DND-41 (cell line): Measurements from ENCODE around the gene USP9X.
"Not testable (repeated sequence)": the region's sequence is repeated elsewhere in the genome, so short reads cannot be mapped to it uniquely, and the experiment has no call there.

ENCODE experiments used
- ATAC-seq: fragments of 200-7000 bp; cut with Tn5 transposase; 3 replicates; pipeline ENCODE4 v1.9.1; 2021; ENCODE audit warnings: low read depth; ENCODE audit not compliant: insufficient read depth
- DNase-seq: peaks from one replicate; pipeline ENCODE4 v3.0.0-alpha.2; 2020
- H2AFZ ChIP-seq: 2 replicates; pipeline ENCODE4 v1.6.0; 2012; ENCODE audit warnings: low read depth, low read length
- H3K27ac ChIP-seq: 2 replicates; pipeline ENCODE4 v1.5.1; 2012; ENCODE audit warnings: low read length, inconsistent platforms
- H3K27me3 ChIP-seq: fragments of 200-600 bp; sonication (generic); 2 replicates; pipeline ENCODE4 v1.6.0; 2012; ENCODE audit warnings: low read length, mild to moderate bottlenecking, inconsistent platforms; ENCODE audit not compliant: insufficient read depth, poor library complexity
- H3K36me3 ChIP-seq: 2 replicates; pipeline ENCODE4 v1.5.1; 2012; ENCODE audit warnings: low read length, inconsistent platforms; ENCODE audit not compliant: insufficient read depth
- H3K4me1 ChIP-seq: 2 replicates; pipeline ENCODE4 v1.5.1; 2012; ENCODE audit warnings: mild to moderate bottlenecking, low read length; ENCODE audit not compliant: insufficient read depth
- H3K4me2 ChIP-seq: 2 replicates; pipeline ENCODE4 v1.6.0; 2012; ENCODE audit warnings: mild to moderate bottlenecking, moderate library complexity, low read length, inconsistent platforms; ENCODE audit not compliant: insufficient read depth
- H3K4me3 ChIP-seq, 2 experiments: fragments of 200-600 bp in 1 of 2; shearing (Covaris generic) in 1 of 2; 2 replicates each; pipeline ENCODE4 v1.5.1; 2012 to 2016; ENCODE audit warnings: inconsistent platforms in 2 of 2, low read length in 2 of 2, mild to moderate bottlenecking in 2 of 2, low read depth in 1 of 2, moderate library complexity in 1 of 2
- H3K79me2 ChIP-seq: 2 replicates; pipeline ENCODE4 v1.6.0; 2012; ENCODE audit warnings: low read length, inconsistent platforms; ENCODE audit not compliant: insufficient read depth
- H3K9ac ChIP-seq: 2 replicates; pipeline ENCODE4 v1.6.0; 2012; ENCODE audit warnings: low read depth, mild to moderate bottlenecking, inconsistent platforms, low read length, moderate library complexity
- H3K9me3 ChIP-seq: 2 replicates; pipeline ENCODE4 v1.5.1; 2012; ENCODE audit warnings: low read length, moderate library complexity, mild to moderate bottlenecking, inconsistent platforms; ENCODE audit not compliant: insufficient read depth, severe bottlenecking
- H4K20me1 ChIP-seq: 2 replicates; pipeline ENCODE4 v1.6.0; 2012; ENCODE audit warnings: low read length; ENCODE audit not compliant: insufficient read depth
- EZH2 ChIP-seq: IDR thresholded peaks from 3 replicates; pipeline ENCODE4 v1.6.1; 2012; ENCODE audit warnings: borderline replicate concordance, low read depth, mild to moderate bottlenecking, moderate library complexity, low read length, inconsistent platforms; ENCODE audit not compliant: severe bottlenecking
- TF ChIP-seq, protein P1 (sequence below): IDR thresholded peaks from 2 replicates; pipeline ENCODE4 v1.5.1; 2012; ENCODE audit warnings: borderline replicate concordance, low read length, moderate library complexity, mild to moderate bottlenecking; ENCODE audit not compliant: poor library complexity, severe bottlenecking; ENCODE audit errors: extremely low read depth

The USP9X gene

DNA sequence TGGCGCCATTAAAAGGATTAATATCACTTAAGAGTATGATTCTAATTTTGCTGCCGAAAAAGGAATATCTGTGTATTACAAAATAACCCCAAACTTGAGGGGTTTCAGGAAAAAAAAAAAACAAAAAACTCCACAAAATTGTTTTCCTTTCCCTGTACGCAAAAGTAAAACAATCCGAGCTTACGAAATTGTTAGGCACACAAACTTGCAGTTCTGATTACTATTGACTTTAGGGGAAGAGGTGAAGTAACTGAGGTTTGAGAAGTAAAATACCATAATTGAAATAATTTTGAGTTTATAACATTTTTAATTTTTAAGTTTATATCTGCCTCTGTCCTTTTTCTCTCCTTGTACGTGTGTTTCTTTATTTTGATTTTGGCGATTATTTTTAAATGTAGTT is 64.8 kb downstream of the USP9X start:
- peaks cover 56% of the 10 kb centered on the region; the same call in 1 of the 2 replicates for H3K36me3 ChIP-seq
- no peak overlapping the region for H2AFZ ChIP-seq
- no peaks in the 10 kb centered on the region for H3K79me2 ChIP-seq
- H3K4me1 ChIP-seq, result no peaks in the 10 kb centered on the region
- H3K4me2 ChIP-seq, result no peak overlapping the region
- no peak overlapping the region for H3K27ac ChIP-seq
- H3K9me3 ChIP-seq, result no peaks in the 10 kb centered on the region
- no peak overlapping the region for H3K4me3 ChIP-seq
- TF ChIP-seq EZH2, result no peak
- TF ChIP-seq, protein P1, sequence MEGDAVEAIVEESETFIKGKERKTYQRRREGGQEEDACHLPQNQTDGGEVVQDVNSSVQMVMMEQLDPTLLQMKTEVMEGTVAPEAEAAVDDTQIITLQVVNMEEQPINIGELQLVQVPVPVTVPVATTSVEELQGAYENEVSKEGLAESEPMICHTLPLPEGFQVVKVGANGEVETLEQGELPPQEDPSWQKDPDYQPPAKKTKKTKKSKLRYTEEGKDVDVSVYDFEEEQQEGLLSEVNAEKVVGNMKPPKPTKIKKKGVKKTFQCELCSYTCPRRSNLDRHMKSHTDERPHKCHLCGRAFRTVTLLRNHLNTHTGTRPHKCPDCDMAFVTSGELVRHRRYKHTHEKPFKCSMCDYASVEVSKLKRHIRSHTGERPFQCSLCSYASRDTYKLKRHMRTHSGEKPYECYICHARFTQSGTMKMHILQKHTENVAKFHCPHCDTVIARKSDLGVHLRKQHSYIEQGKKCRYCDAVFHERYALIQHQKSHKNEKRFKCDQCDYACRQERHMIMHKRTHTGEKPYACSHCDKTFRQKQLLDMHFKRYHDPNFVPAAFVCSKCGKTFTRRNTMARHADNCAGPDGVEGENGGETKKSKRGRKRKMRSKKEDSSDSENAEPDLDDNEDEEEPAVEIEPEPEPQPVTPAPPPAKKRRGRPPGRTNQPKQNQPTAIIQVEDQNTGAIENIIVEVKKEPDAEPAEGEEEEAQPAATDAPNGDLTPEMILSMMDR, result no peak
- no peak overlapping the region for H3K9ac ChIP-seq
- DNase-seq (no peak), ATAC-seq (no peak)
- no peaks in the 10 kb centered on the region for H3K27me3 ChIP-seq
- H4K20me1 ChIP-seq, result no peaks in the 10 kb centered on the region

DNA sequence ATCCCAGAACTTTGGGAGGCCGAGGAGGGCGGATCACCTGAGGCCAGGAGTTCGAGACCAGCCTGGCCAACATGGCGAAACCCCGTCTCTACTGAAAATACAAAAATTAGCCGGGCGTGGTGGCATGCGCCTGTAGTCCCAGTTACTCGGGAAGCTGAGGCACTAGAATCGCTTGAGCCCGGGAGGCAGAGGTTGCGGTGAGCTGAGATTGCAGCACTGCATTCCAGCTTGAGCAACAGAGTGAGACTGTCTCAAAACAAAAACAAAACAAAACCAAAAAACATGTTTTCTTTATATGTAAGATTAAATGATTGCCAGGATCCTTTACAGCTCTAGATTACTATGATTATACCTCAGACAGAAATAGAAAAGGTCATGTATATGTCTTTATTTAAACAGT is 66.5 kb downstream of the USP9X start:
- not testable (repeated sequence) for H3K79me2 ChIP-seq, H3K4me3 ChIP-seq, H3K4me2 ChIP-seq, H3K4me1 ChIP-seq, H4K20me1 ChIP-seq, H3K9ac ChIP-seq, ATAC-seq, H3K9me3 ChIP-seq, H3K27ac ChIP-seq, H2AFZ ChIP-seq, H3K27me3 ChIP-seq, DNase-seq
- peaks cover 64% of the 10 kb centered on the region for H3K36me3 ChIP-seq

DNA sequence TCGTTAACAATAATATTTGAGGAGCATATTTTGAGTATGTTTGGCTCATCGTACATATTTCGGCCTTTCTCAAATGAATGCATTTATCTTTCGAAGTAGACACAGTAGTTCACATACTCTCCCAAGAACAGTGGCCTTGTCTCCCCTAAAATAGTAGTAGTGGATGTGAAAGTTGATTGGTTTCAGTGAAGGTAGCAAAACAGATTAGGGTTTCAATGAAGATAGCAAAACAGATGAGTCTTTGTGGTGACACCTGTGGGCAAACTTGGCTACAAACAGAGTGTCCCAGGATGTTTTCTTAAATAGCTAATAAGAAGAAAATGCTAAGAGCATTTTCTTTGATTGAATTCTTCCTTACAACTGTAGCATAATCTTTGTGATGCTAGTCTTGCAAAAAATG is 67.0 kb downstream of the USP9X start:
- ATAC-seq, result no peak
- Histone ChIP-seq H3K4me2 (no peak overlapping the region), H3K36me3 (peaks cover 64% of the 10 kb centered on the region), H3K9me3 (no peaks in the 10 kb centered on the region), H3K79me2 (no peaks in the 10 kb centered on the region), H4K20me1 (no peaks in the 10 kb centered on the region), H3K9ac (no peak overlapping the region), H3K4me3 (no peak overlapping the region), H3K27me3 (no peaks in the 10 kb centered on the region), H3K27ac (no peak overlapping the region), H2AFZ (no peak overlapping the region), H3K4me1 (no peaks in the 10 kb centered on the region)
- TF ChIP-seq EZH2, result no peak
- TF ChIP-seq, protein P1, result no peak
- DNase-seq, result no peak

DNA sequence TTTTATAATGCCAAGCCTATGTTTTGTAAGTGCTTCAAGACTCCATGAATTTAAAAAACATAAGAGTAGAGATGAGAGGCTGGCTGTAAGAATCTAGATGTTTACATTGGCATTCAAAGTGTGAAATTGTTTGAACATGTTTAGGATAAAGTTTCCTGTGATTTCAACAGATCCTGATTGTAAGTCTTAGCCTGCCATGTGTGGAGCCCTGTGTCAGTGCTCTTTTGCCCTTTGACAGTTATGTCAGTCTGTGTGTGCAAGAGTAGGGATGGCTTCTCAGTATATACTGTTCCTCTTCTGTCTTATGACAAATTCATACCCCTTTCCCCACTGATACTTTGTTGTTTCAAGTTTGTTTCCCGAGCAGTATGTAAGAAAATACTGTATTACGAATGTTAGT is 68.2 kb downstream of the USP9X start:
- Histone ChIP-seq H3K4me2 (no peak overlapping the region), H3K4me3 (no peak overlapping the region), H3K27me3 (no peaks in the 10 kb centered on the region), H3K36me3 (peaks cover 59% of the 10 kb centered on the region), H3K9me3 (no peaks in the 10 kb centered on the region), H3K79me2 (no peaks in the 10 kb centered on the region), H3K4me1 (no peaks in the 10 kb centered on the region), H2AFZ (no peak overlapping the region), H3K9ac (no peak overlapping the region), H4K20me1 (no peaks in the 10 kb centered on the region), H3K27ac (no peak overlapping the region)
- ATAC-seq (no peak), DNase-seq (no peak)
- TF ChIP-seq, protein P1, result no peak
- TF ChIP-seq EZH2, result no peak
